HG03060 (cell line): Measurements from ENCODE around the gene KIF26A.
"Not testable (repeated sequence)": the region's sequence is repeated elsewhere in the genome, so short reads cannot be mapped to it uniquely, and the experiment has no call there.

Source experiments
- ATAC-seq: cut with Tn5 transposase; IDR thresholded peaks from one replicate; pipeline ENCODE4 v1.9.1; 2021; ENCODE audit warnings: low read depth, moderate number of reproducible peaks; ENCODE audit not compliant: unreplicated experiment

KIF26A gene

DNA sequence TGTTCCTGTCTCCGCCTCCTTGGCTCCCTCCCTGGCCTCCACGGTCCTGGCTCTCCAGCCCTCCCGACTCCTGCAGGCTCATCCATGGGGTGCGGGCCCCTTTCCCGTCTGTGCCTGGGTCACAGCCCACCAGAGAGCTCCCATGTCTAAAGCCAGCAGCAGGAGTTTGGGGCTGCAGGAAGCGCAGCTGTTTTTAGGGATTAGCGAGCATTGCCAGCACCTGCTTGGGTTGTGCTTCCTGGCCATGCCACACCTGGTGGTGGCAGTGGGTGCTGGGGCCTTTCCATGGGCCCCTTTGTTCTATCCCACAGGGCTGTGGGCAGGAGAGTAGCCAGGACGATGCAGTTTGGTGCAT, 64.7 kb downstream of the KIF26A start:
- ATAC-seq = no peak

GRCh38 chr14:104204660-104205149, 66.3 kb downstream of the KIF26A start:
- ATAC-seq = no peak

GRCh38 chr14:104205781-104206180, 67.4 kb downstream of the KIF26A start:
- no peak for ATAC-seq

- no peak for ATAC-seq
These were observed 68.0 kb downstream of the KIF26A start for GRCh38 chr14:104206281-104206904.

- no peak for ATAC-seq
These were observed 69.0 kb downstream of the KIF26A start for GRCh38 chr14:104207142-104208014.

GRCh38 chr14:104208015-104208295, 69.6 kb downstream of the KIF26A start:
- not testable (repeated sequence) for ATAC-seq

GRCh38 chr14:104208331-104208730, 69.9 kb downstream of the KIF26A start:
- ATAC-seq = not testable (repeated sequence)

- not testable (repeated sequence) for ATAC-seq
These were observed 70.7 kb downstream of the KIF26A start for GRCh38 chr14:104209071-104209470.

GRCh38 chr14:104209985-104210816, 71.8 kb downstream of the KIF26A start:
- ATAC-seq = no peak

DNA sequence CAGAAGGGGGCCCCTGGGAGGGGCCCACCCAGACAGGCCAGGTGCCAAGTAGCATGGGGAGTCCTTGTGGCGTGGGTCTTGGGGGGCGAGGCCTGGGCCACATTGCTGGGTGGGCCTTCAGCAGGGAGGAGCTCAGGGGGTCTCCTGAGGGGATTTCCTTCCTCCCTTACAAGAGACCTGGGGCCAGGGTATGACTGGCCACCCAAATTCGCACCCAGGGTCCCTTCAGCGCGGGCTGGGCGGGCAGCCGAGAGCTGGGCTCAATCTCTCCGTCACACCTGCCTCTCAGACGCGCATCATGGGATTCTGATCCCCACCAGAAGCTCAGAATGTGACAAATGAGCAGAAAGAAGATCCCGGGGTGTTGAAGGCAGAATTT, 72.4 kb downstream of the KIF26A start:
- ATAC-seq = no peak

DNA sequence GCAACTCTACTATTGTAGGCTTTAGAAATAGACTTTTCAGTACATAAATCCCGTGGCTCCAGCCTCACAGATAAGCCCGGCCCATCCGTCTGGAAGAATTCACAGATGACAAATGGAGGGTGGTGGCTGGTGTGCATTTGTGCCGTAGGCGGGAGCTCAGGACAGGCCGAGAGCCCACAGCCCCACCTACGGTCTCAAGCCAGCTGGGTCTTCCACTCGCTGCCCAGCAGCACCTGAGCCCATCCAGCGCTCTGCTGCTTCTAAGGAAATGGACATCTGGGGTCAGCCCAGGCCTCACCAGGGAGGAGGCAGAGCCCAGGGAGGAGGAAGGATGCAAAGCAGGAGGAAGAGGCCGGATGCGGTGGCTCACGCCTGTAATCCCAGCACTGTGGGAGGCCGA, 72.8 kb downstream of the KIF26A start:
- no peak for ATAC-seq

- no peak for ATAC-seq
These were observed 73.4 kb downstream of the KIF26A start for GRCh38 chr14:104211741-104212140.

DNA sequence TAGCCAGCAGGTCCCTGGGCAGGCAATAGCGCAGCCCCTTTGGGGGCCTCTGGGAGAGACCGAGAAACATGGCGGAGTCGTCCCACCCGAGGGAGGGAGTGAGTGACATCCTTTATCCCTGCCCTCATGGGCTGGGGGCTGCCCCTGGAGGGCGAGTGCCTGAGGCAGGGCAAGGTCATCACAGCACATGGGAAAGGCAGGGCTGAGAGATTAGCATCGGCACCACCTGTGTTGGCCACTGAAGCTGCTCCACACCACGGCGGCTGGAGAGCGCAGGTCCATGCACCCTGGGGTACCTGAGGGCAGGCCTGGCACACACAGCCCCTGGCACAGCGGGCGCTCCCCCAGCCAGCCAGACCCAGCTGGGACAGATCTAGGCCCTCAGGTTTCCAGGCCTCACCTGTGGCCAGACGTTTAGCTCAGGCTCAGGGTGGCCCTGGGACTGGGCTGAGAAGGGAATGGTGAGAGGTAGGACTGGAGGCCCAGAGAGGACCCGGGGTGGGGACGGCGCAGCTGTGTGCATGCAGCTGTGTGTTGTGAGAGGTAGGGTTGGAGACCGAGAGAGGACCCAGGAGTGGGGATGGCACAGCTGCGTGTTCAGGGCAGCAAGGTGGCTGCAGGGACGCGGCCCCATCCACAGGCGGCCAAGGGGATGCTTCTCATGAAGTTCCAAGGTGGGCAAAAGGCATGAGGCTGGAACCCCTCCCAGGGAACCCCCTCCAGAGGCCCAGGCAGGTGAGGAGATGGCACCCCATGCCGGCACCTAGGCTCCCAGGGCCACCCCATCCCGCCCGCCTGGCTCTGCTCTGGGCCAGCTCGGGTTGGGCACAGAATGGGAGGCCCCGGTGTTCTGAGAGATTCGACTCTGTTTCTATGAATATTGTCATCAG, 74.1 kb downstream of the KIF26A start:
- no peak for ATAC-seq

DNA sequence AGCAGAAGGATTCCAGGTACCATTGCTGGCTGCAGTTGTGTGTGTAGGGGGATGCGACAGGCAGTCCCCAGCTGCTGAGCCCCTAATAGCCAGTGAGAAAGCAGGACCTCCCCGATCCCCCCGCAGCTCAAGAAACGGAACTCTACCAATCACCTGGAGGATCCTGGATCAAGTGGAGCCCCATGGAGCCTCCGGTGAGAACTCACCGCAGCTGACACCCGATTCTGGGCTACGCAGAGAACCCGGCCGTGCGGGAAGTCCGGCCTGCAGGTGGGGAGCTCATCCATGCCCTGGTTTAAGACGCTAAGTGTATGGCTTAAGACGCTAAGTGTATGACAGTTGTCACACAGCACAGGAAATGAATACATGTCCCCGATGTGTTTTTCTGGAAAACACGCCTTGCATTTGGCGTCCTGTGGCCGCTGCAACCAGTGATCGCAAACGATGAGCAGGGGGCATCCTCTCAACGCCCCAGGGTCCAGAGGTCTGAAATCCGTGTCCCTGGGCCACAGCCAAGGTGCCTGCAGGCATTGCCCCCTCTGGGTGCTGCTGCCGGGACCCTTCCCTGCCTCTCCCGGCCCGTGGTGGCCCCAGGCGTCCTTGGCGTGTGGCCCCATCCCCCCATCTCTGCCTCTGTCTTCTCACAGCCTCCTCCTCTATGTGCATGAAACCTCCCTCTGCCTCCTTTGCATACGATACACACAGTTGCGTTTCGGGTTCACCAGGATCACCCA, 75.1 kb downstream of the KIF26A start:
- ATAC-seq = no peak

GRCh38 chr14:104214431-104215218, 76.2 kb downstream of the KIF26A start:
- no peak for ATAC-seq

GRCh38 chr14:104215706-104216334, 77.4 kb downstream of the KIF26A start:
- ATAC-seq = no peak

DNA sequence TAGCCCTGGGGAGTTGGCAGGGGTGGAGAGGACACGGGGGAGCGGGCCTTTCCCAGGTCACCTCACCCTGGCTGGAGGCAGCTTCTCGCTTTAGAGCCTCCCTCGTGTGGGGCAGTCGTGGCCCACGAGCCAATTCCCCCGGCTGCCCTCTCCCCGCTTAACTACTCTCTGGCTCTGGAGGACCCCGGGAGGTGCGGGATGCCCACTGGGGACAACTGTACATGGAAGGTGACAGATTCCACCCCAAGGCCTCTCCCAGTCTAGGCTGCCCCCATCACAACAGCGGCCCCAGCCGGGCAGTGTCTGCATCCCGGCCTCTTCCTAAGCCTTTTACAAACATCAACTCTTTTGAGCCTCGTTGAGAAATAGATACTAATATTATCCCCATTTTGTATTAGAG, 78.1 kb downstream of the KIF26A start:
- ATAC-seq = no peak
